ENCODE results near the gene MRPS18A.

DNA sequence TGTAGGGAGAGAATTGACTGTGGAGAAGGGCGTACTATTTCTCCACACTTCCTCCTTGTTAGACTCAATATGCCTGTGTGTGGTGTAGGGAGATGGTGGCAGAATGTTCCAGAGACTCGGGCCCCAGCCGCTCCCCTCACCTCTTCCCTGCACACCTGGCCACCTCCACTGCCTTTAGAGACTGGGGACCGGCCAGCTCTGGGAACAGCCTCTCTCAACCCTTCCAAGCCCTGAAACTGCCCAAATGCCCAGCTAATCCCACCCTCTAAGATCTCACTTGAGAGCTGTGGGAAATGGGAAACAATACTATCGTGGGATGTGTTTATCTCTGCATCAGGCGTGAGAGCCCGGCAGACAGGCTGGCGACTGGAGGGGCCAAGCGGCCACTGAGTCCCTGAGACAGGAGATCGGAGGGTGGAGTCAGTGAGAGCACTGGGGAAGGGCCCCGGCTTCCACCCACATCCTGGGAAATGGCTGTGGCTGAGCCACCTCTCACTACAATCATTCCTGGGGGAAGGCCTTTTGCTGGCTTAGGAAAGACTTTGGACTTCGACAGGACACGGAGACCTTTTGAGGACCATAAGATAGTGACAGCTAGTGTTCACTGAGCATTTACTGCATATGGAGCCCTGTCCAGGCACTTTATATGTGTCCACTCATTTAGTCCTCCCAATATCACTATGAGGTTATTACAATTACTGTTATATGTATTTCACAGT lies 31.0 kb upstream of the MRPS18A start:
- TF ChIP-seq CTCF (IDR thresholded peaks at IDR 0.05) = no peak
- no peak for TF ChIP-seq POLR2A (IDR thresholded peaks at IDR 0.05)

Measured in testis (tissue), 2 donors.